GF-D8 (cell line): Measurements from ENCODE around the gene SIK3.
"Not testable (repeated sequence)": the region's sequence is repeated elsewhere in the genome, so short reads cannot be mapped to it uniquely, and the experiment has no call there.

Experiments used
- DNase-seq: peaks from one replicate; lab custom pipeline; 2025; lab: John Stamatoyannopoulos, UW

SIK3 gene

GRCh38 chr11:116825854-116826750 is 272.1 kb downstream of the SIK3 start:
- no peak for DNase-seq

- no peak for DNase-seq
Measured at GRCh38 chr11:116825434-116825833, 272.8 kb downstream of the SIK3 start.

GRCh38 chr11:116823031-116823843 is 275.0 kb downstream of the SIK3 start, which contains the start of gene APOA4:
APOA4 (minus strand) TSS chr11:116823304; CDS start chr11:116823191, 113 bp downstream.
- no peak for DNase-seq

GRCh38 chr11:116822575-116822974 is 275.7 kb downstream of the SIK3 start:
- DNase-seq: no peak

- no peak for DNase-seq
Measured at GRCh38 chr11:116821050-116821918, 276.9 kb downstream of the SIK3 start.

- DNase-seq: no peak
Measured at GRCh38 chr11:116819049-116819448, 279.2 kb downstream of the SIK3 start.

- DNase-seq: no peak
Measured at GRCh38 chr11:116814502-116814901, 283.7 kb downstream of the SIK3 start.

GRCh38 chr11:116813781-116814471 is 284.3 kb downstream of the SIK3 start:
- no peak for DNase-seq

- DNase-seq: no peak
Measured at GRCh38 chr11:116813170-116813569, 285.1 kb downstream of the SIK3 start.

GRCh38 chr11:116812109-116812508 is 286.1 kb downstream of the SIK3 start:
- no peak for DNase-seq

- DNase-seq: no peak
Measured at GRCh38 chr11:116811194-116811593, 287.0 kb downstream of the SIK3 start.

- no peak for DNase-seq
Measured at GRCh38 chr11:116808262-116809175, 289.7 kb downstream of the SIK3 start.

GRCh38 chr11:116807601-116808261 is 290.5 kb downstream of the SIK3 start:
- DNase-seq: no peak

- DNase-seq: no peak
Measured at GRCh38 chr11:116804001-116804400, 294.2 kb downstream of the SIK3 start.

- DNase-seq: not testable (repeated sequence)
Measured at GRCh38 chr11:116801662-116802061, 296.6 kb downstream of the SIK3 start.

GRCh38 chr11:116800610-116801009 is 297.6 kb downstream of the SIK3 start:
- no peak for DNase-seq

GRCh38 chr11:116798368-116798767 is 299.9 kb downstream of the SIK3 start:
- DNase-seq: no peak

- no peak for DNase-seq
Measured at GRCh38 chr11:116797816-116798215, 300.4 kb downstream of the SIK3 start.

- DNase-seq: no peak
Measured at GRCh38 chr11:116796548-116796947, 301.7 kb downstream of the SIK3 start.

GRCh38 chr11:116794851-116795250 is 303.4 kb downstream of the SIK3 start:
- no peak for DNase-seq
